HG03521 (cell line): ENCODE results near the gene FBXO9.

ENCODE experiments used
- ATAC-seq: cut with Tn5 transposase; IDR thresholded peaks from one replicate; pipeline ENCODE4 v1.9.1; 2021; ENCODE audit warnings: mild to moderate bottlenecking, moderate library complexity; ENCODE audit not compliant: unreplicated experiment

FBXO9 gene

GRCh38 chr6:53065266-53066076, at the start of gene FBXO9:
TSS of gene FBXO9 (plus strand) at chr6:53065404. CDS start at chr6:53065790, 386 bp downstream.
- peak; percentile 49 for ATAC-seq

DNA sequence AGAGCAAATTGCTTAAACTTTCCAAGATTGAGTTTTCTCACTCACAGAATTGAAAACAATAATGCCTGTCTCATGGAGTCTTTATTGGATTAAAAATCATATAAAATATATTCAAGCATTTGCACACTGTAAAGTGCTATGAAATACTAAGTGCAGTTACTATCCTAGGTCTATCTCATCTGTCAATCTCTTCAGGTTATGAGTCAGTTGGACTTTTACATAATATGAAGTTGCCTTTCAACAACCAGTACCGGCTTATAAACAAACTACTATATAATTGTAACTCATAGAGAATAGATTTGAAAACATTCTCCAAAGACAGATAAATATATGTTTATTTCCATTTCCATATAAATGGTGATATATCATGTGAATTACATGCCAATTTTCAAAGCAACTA, 49.7 kb upstream of the FBXO9 start:
- ATAC-seq = no peak

DNA sequence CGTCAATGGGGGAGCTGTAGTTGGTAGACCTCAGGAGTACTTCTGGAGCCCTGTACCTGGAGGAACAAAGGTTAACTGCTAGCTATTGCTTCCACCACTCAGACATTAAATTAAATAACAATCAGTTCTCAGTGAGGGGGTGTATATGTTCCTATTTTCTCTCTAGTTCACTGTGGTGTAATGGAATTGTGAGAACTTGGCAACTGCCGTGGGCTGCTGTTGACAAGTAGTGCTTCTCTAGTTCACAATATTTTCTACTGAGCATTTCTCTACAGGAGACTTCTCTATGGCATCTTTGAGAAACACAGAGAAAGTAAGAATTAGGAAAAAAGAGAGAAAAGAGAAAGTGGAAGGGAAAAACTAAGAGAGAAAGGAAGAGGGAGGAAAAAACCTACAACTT, 46.8 kb upstream of the FBXO9 start:
- ATAC-seq = no peak

DNA sequence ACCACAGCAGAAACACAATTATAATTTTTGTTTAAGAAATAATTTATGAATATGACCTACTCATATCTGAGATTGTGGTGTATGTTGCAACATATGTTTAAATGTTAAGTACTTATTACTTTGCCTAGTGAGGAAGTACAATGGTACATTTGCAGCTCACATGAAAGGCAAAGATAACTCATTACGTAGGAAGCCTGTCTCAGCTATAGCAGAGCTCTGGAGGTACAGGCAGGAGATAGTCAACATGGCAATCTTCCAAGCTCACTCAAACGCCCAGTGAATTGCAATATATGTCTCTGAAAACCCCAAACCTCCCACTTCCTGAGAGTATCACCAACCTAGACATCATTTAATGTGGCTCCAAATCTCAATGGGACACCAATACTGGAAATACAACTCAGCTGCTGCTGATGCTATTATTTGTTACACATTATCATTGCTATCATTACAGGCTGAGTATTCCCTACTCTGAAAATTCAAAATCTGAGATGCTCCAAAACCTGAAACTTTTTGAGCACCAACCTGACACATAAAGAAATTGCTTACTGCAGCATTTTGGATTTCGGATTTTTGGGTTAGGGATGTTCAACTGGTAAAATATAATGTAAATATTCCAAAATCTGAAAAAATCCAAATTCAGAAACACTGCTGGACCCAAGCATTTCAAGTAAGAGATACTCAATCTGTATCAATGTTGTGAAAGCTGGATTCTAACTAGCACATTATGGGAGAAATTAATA, 45.0 kb upstream of the FBXO9 start:
- no peak for ATAC-seq

DNA sequence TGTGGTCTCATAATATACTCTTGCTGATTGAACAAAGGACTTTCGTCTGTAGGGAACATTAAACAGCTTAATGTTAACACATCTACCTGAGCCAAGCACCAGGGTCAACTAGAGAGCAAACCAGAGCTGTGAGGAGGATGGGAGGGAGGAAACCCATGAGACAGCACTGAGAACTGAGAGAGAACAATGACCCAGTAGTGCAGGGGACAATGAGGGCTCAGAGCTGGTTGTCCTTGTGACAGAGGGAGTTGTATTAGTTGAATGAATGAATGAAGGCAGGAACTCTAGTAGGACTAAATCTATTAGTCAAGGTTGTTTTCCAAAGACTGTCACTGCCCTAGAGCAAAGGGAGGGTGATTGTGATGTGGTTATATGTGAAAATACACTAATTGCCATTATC, 41.9 kb upstream of the FBXO9 start:
- ATAC-seq = no peak

- no peak for ATAC-seq
Measured at GRCh38 chr6:53026526-53026925, 38.7 kb upstream of the FBXO9 start.

- no peak for ATAC-seq
Measured at GRCh38 chr6:53027131-53027718, 38.0 kb upstream of the FBXO9 start.

- ATAC-seq = no peak
Measured at GRCh38 chr6:53028467-53028866, 36.7 kb upstream of the FBXO9 start.

- no peak for ATAC-seq
Measured at GRCh38 chr6:53029257-53029656, 35.9 kb upstream of the FBXO9 start.

DNA sequence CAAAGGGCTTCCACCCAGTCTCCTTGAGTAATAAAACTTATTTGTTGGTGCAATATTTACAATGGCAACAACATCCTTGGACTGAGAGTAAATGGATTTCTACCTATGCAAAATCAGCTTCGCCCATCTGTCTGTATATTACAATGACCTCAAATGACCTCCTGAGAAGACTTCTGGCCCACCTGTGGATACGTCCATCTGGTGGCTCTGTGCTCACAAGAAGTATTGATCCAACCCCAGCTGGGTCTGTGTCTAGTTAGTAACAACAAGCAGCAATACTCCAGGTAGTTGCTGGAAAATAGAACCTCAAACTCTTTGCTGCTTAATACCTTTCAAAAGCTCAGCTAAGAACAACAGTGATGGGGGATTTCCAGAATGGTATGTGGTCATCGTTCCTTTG, 35.4 kb upstream of the FBXO9 start:
- ATAC-seq = no peak

GRCh38 chr6:53031281-53031680, 33.9 kb upstream of the FBXO9 start:
- ATAC-seq = no peak

DNA sequence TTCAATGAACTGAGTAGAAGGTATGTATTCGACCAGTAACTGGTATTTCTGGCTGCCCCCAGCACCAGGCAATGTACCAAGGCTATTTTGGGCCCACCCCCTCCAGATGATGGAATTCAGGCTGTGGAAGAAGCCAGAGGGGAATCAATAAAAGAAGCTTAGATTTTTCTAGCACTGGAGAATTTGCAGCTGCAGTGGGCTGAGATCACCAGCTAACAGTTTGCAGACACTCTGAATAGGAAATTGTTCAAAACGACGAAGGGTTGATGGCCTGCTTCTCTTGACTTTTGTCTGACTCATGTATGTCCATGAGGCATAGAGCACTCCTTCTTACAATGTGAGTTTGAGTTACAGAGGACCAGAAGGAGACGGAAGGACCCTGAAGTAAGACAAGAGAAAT, 32.4 kb upstream of the FBXO9 start:
- ATAC-seq = no peak

- ATAC-seq = no peak
Measured at GRCh38 chr6:53033764-53034163, 31.4 kb upstream of the FBXO9 start.

DNA sequence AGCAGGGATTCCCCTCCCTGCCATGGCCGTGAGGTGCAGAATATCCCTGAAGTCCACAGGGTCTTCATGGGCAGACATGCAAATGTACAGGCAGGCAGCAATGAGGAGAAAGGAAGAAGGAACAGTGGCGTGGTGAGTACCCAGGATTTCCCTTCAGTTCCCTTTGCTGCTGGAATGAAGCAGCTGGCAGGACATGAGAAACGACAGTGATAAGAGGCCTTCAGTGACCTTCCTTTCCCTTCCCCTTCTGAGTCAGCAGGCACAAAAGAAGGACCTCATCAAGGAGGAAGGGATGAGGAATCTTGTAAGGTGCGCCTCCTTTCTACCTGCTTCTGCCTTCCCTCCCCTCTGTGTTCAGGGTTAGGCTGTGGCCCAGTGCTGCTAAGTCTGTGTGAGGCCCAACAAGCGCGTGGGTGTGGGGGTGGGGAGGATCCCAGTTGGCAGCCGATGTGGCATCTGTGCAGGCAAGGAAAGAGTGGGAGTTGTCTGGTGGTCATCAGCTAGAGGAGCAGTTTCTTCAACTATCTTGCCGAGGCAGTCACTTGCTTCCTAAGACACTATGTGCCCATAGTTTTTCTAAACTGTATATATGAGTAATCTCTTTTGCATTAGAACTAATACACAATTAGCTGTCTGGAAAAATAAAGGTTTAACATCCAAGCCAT, 29.5 kb upstream of the FBXO9 start:
- ATAC-seq = no peak

DNA sequence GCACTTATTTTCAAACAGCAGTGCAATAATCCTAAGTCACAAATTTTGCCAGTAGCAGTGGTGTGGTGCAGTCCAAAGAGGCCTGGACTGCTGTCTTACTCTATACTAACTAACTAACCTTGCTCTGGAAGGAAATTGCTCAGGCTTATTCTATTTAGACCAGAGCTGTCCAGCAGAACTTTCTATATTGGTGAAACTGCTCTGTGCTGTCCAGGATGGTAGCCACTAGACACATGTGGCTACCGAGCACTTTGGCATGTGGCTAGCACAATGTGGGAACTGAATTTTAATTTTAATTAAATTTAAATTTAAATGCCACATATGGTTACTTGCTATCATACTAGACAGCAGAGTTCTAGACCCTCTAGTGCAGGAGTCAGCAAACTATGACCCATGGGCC, 27.1 kb upstream of the FBXO9 start:
- ATAC-seq = no peak

- ATAC-seq = no peak
Measured at GRCh38 chr6:53038596-53038995, 26.6 kb upstream of the FBXO9 start.

GRCh38 chr6:53041356-53041755, 23.8 kb upstream of the FBXO9 start:
- ATAC-seq = no peak

DNA sequence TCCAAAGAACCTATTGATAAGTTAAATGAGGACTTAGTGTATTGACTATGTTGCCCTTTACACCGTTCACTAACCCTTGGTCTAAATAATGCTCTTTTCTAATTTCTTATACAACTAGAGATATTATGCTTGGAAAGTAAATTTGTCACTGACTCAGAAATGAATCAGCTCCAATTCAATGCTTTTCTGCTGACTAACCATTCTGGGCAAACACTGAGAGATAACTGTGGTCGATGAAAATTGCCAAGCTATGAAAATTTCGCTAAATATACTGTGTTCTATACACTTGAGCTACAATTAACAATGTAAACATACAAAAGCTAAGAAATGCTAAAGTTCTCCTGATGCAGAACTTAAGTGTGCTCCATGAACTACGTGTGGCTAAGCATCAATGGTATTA, 23.1 kb upstream of the FBXO9 start:
- no peak for ATAC-seq

GRCh38 chr6:53043581-53043980, 21.6 kb upstream of the FBXO9 start:
- no peak for ATAC-seq

- no peak for ATAC-seq
Measured at GRCh38 chr6:53044071-53044470, 21.1 kb upstream of the FBXO9 start.

GRCh38 chr6:53044572-53044971, 20.6 kb upstream of the FBXO9 start:
- no peak for ATAC-seq
